Neural cell (in vitro differentiated cells): ENCODE measurements around the gene RNF19B.
A peak's percentile ranks its signal among the peaks of the same experiment; 100 is the strongest.

Experiments
- CTCF ChIP-seq: fragments of 450-650 bp; IDR thresholded peaks from 2 replicates; pipeline ENCODE4 v1.5.1; 2014; ENCODE audit warnings: antibody characterized with exemption, mild to moderate bottlenecking, moderate library complexity; ENCODE audit not compliant: poor library complexity, severe bottlenecking
- EP300 ChIP-seq: fragments of 450-650 bp; conservative IDR thresholded peaks from 2 replicates; pipeline ENCODE4 v1.6.1; 2014; ENCODE audit warnings: antibody characterized with exemption, mild to moderate bottlenecking, moderate library complexity; ENCODE audit not compliant: poor library complexity, severe bottlenecking
- EZH2 ChIP-seq: fragments of 200-600, 300-800 bp; shearing (Covaris generic), sonication (generic); IDR thresholded peaks from 2 replicates; pipeline ENCODE4 v1.6.1; 2014; ENCODE audit warnings: antibody characterized with exemption, low read length, borderline replicate concordance, mild to moderate bottlenecking; ENCODE audit not compliant: insufficient read depth, poor library complexity, severe bottlenecking
- MXI1 ChIP-seq: fragments of 450-650 bp; conservative IDR thresholded peaks from 2 replicates; pipeline ENCODE4 v1.6.1; 2014; ENCODE audit warnings: antibody characterized with exemption, mild to moderate bottlenecking; ENCODE audit not compliant: poor library complexity, severe bottlenecking
- POLR2AphosphoS5 ChIP-seq: IDR thresholded peaks from 2 replicates; pipeline ENCODE4 v1.6.1; 2012
- RAD21 ChIP-seq: fragments of 450-650 bp; conservative IDR thresholded peaks from 2 replicates; pipeline ENCODE4 v1.6.1; 2014; ENCODE audit warnings: antibody characterized with exemption, mild to moderate bottlenecking, moderate library complexity
- REST ChIP-seq: IDR thresholded peaks from 2 replicates; pipeline ENCODE4 v1.6.1; 2012; ENCODE audit warnings: borderline replicate concordance
- SMC3 ChIP-seq: fragments of 450-650 bp; conservative IDR thresholded peaks from 2 replicates; pipeline ENCODE4 v1.6.1; 2014; ENCODE audit warnings: antibody characterized with exemption, mild to moderate bottlenecking, moderate library complexity; ENCODE audit not compliant: poor library complexity
- TAF1 ChIP-seq: IDR thresholded peaks from 2 replicates; pipeline ENCODE4 v1.6.1; 2012; ENCODE audit warnings: low read depth

- TF ChIP-seq CTCF (peak; percentile 43), TAF1 (no peak), EZH2 (no peak), SMC3 (peak; percentile 50), EP300 (no peak), MXI1 (no peak), POLR2AphosphoS5 (no peak), REST (no peak), RAD21 (peak; percentile 43)
Observed at GRCh38 chr1:33007190-33008050, 42.8 kb upstream of the RNF19B start.
